ENCODE results near the gene CD27.

CD27 gene

DNA sequence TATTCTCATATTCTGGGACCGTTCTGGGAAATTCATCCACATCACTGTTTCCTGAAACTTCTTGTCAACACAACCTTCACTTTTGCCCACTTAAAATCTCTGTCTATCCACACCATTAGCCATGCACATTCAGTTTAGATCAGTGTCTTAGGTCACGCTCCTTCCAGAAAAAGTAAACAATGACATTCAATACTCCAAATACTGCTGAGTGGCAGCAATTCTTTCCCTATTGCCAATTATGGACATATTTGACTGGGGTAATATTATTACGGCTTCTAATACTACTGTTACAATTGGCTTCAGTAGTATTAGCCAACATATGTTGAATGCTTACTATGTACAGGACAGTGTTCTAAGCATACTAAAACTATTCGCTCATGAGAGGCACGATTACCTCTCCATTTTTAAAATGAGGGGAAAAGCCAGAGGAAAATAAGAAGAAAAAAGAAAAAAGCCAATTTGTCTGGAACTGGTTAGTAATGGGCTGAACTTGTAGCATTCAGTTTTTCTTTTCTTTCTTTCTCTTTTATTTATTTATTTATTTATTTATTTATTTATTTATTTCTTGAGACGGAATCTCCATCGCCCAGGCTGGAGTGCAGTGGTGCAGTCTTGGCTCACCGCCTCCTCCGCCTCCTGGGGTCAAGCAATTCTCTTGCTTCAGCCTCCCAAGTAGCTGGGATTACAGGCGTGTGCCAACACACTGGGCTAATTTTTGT lies 37.4 kb upstream of the CD27 start:
- Mint-ChIP-seq H3K4me1 (no peaks in the 10 kb centered on the region), H3K9me3 (peaks cover 27% of the 10 kb centered on the region)
- TF ChIP-seq, protein P1, sequence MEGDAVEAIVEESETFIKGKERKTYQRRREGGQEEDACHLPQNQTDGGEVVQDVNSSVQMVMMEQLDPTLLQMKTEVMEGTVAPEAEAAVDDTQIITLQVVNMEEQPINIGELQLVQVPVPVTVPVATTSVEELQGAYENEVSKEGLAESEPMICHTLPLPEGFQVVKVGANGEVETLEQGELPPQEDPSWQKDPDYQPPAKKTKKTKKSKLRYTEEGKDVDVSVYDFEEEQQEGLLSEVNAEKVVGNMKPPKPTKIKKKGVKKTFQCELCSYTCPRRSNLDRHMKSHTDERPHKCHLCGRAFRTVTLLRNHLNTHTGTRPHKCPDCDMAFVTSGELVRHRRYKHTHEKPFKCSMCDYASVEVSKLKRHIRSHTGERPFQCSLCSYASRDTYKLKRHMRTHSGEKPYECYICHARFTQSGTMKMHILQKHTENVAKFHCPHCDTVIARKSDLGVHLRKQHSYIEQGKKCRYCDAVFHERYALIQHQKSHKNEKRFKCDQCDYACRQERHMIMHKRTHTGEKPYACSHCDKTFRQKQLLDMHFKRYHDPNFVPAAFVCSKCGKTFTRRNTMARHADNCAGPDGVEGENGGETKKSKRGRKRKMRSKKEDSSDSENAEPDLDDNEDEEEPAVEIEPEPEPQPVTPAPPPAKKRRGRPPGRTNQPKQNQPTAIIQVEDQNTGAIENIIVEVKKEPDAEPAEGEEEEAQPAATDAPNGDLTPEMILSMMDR (IDR thresholded peaks at IDR 0.05; ENCODE audit: unreplicated experiment in 3 of 3) = no peak

GRCh38 chr12:6416596-6416995 lies 28.2 kb upstream of the CD27 start:
- Mint-ChIP-seq H3K27me3 (ENCODE audit: low read depth) (no peaks in the 10 kb centered on the region), H3K4me3 (no peak overlapping the region), H3K36me3 (ENCODE audit: low read depth) (no peaks in the 10 kb centered on the region), H3K4me1 (no peaks in the 10 kb centered on the region), H3K9me3 (peaks cover 6% of the 10 kb centered on the region), H3K27ac (no peak overlapping the region)
- TF ChIP-seq, protein P1 (IDR thresholded peaks at IDR 0.05; ENCODE audit: unreplicated experiment in 3 of 3) = no peak

More for the DNA sequence above, 37.4 kb upstream of the CD27 start:
- Mint-ChIP-seq H3K4me3 (no peak overlapping the region), H3K27ac (no peak overlapping the region), H3K27me3 (ENCODE audit: low read depth) (peaks cover 4% of the 10 kb centered on the region), H3K36me3 (ENCODE audit: low read depth) (peaks cover 16% of the 10 kb centered on the region)

- Mint-ChIP-seq H3K27me3 (ENCODE audit: low read depth) (no peaks in the 10 kb centered on the region), H3K27ac (no peak overlapping the region), H3K36me3 (ENCODE audit: low read depth) (no peaks in the 10 kb centered on the region), H3K9me3 (peaks cover 3% of the 10 kb centered on the region), H3K4me3 (no peak overlapping the region), H3K4me1 (no peaks in the 10 kb centered on the region)
- TF ChIP-seq, protein P1 (IDR thresholded peaks at IDR 0.05; ENCODE audit: unreplicated experiment in 3 of 3) = no peak
These were observed 26.0 kb upstream of the CD27 start for GRCh38 chr12:6418796-6419195.

DNA sequence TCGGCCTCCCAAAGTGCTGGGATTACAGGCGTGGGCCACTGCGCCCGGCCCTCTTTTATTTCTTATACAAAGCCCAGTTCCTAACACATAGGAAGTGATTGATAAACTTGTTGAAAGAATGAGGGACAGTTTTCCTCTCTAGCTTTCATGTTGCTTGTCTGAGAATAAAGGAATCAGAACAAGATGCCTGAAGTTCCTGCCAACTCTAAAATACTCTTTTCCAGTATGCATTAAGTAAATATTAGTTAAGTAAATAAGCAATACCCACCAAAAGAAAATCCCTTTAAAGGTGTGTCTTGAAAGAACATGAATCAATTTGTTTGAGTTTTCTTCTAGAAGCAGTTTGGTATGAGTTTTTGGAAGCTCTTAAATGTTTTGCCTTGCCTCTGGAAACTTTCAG lies 24.4 kb upstream of the CD27 start:
- Mint-ChIP-seq H3K4me3 (no peak overlapping the region), H3K36me3 (ENCODE audit: low read depth) (no peaks in the 10 kb centered on the region), H3K4me1 (no peaks in the 10 kb centered on the region), H3K9me3 (peaks cover 3% of the 10 kb centered on the region), H3K27ac (no peak overlapping the region), H3K27me3 (ENCODE audit: low read depth) (no peaks in the 10 kb centered on the region)
- TF ChIP-seq, protein P1 (IDR thresholded peaks at IDR 0.05; ENCODE audit: unreplicated experiment in 3 of 3) = no peak

DNA sequence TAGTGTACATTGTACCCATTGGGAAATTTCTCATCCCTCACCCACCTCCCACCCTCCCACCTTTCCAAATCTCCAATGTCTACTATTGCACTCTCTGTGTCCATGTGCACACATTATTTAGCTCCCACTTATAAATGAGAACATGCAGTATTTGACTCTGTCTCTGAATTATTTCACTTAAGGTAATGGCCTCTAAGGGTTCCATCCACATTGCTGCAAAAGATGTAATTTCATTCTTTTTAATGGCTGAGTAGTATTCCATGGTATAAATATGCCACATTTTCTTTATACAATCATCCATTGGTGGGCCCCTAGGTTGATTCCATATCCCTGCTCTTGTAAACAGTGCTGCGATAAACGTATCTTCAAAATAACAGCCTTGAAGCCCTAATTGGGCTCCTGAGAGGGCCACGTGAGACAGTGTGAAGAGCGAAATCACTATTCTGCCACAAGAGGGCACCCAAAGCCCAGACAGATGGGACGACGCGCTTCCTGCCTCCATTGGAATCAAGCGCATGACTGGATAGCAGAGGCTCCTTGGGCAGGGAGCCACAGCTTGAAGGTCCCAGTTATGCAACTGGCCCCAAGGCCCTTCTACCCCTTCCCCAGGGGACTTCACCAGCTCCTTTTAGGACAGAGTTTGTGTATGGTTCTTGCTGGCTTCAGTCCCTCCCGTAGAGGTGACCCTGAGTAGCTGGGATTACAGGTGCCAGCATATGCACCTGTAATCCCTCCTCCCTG lies 21.3 kb upstream of the CD27 start:
- Mint-ChIP-seq H3K4me1 (no peaks in the 10 kb centered on the region), H3K9me3 (no peaks in the 10 kb centered on the region), H3K27me3 (ENCODE audit: low read depth) (no peaks in the 10 kb centered on the region), H3K4me3 (no peak overlapping the region), H3K27ac (no peak overlapping the region), H3K36me3 (ENCODE audit: low read depth) (no peaks in the 10 kb centered on the region)
- TF ChIP-seq, protein P1 (IDR thresholded peaks at IDR 0.05; ENCODE audit: unreplicated experiment in 3 of 3) = peak; percentile 81 to 88 (median 83)

Data from nephron (organoid).